ENCODE results near the gene DLX5.

DLX5 gene

GRCh38 chr7:97019710-97020225 lies 4.9 kb downstream of the DLX5 start:
- TF ChIP-seq TAF1 (IDR thresholded peaks at IDR 0.05; ENCODE audit: borderline replicate concordance, insufficient read depth, low read length) = no peak

GRCh38 chr7:97018791-97019531 lies 5.7 kb downstream of the DLX5 start:
- TF ChIP-seq REST (IDR thresholded peaks at IDR 0.05; ENCODE audit: insufficient read depth in 1 of 2, low read depth in 2 of 2, low read length in 2 of 2) (no peak), SIN3A (IDR thresholded peaks at IDR 0.05; ENCODE audit: borderline replicate concordance, insufficient read depth, low read length) (no peak), FOXP2 (optimal IDR thresholded peaks at IDR 0.05; ENCODE audit: borderline replicate concordance, extremely low read depth, extremely low read length, insufficient read depth) (no peak), POLR2AphosphoS5 (IDR thresholded peaks at IDR 0.05; ENCODE audit: low read depth, low read length) (no peak), TAF1 (IDR thresholded peaks at IDR 0.05; ENCODE audit: borderline replicate concordance, insufficient read depth, low read length) (no peak)

- TF ChIP-seq FOXP2 (optimal IDR thresholded peaks at IDR 0.05; ENCODE audit: borderline replicate concordance, extremely low read depth, extremely low read length, insufficient read depth) (no peak), REST (IDR thresholded peaks at IDR 0.05; ENCODE audit: insufficient read depth in 1 of 2, low read depth in 2 of 2, low read length in 2 of 2) (no peak), SIN3A (IDR thresholded peaks at IDR 0.05; ENCODE audit: borderline replicate concordance, insufficient read depth, low read length) (no peak)
Observed at GRCh38 chr7:97018126-97018601, 6.5 kb downstream of the DLX5 start.

DNA sequence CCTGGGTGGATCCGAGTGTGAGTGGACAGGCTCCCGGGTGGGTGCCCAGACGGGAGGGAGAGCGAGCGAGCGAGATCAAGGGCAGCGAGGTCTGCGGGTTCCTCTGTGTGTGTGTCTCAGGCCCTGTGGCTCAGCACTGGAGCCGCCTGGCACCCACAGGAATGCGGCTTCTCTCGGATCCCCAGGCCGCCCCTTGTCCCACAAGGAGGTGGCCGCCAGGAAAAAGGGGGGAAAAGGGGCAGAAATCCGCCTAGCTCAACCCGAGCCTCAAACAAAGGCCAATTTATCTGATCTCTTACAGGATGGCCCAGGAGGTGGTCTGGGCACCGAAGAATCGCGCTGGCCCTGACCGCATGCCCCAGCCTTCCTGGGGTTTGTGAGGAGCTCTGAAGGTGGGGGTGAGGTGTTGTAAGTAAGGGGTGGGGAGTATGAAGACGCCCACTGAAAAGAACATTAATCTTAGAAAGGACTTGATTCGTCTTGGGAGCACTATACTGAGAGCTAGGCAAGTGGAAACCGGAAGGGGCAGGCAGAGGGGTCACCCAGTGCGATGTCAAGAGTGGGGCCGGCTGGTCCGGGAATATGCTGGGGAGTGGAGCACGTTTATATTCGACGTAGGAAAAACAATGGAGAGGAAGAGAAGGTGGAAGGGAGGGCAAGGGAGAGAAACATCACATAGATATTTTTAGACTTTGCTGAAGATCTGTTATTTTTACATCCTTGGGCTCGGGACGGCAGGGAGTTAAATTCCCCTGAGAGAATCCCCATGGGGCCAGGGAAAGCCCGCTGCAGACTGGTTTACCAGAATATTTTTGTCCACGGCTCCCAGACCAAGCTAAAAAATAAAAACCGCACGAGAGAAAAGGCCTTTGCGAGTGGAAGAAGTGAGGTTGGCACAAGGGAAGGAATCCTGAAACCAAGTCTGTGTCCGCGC lies 7.2 kb downstream of the DLX5 start:
- TF ChIP-seq POLR2AphosphoS5 (IDR thresholded peaks at IDR 0.05; ENCODE audit: low read depth, low read length) (no peak), SIN3A (IDR thresholded peaks at IDR 0.05; ENCODE audit: borderline replicate concordance, insufficient read depth, low read length) (no peak), REST (IDR thresholded peaks at IDR 0.05; ENCODE audit: insufficient read depth in 1 of 2, low read depth in 2 of 2, low read length in 2 of 2) (no peak), FOXP2 (optimal IDR thresholded peaks at IDR 0.05; ENCODE audit: borderline replicate concordance, extremely low read depth, extremely low read length, insufficient read depth) (no peak), TAF1 (IDR thresholded peaks at IDR 0.05; ENCODE audit: borderline replicate concordance, insufficient read depth, low read length) (no peak)

- TF ChIP-seq REST (IDR thresholded peaks at IDR 0.05; ENCODE audit: insufficient read depth in 1 of 2, low read depth in 2 of 2, low read length in 2 of 2) = no peak
- no peak for TF ChIP-seq TAF1 (IDR thresholded peaks at IDR 0.05; ENCODE audit: borderline replicate concordance, insufficient read depth, low read length)
- TF ChIP-seq POLR2AphosphoS5 (IDR thresholded peaks at IDR 0.05; ENCODE audit: low read depth, low read length) = no peak
- no peak for TF ChIP-seq FOXP2 (optimal IDR thresholded peaks at IDR 0.05; ENCODE audit: borderline replicate concordance, extremely low read depth, extremely low read length, insufficient read depth)
- no peak for TF ChIP-seq SIN3A (IDR thresholded peaks at IDR 0.05; ENCODE audit: borderline replicate concordance, insufficient read depth, low read length)
Observed at GRCh38 chr7:97016381-97017191, 8.0 kb downstream of the DLX5 start.

All from PFSK-1 (cell line).